CD4-positive, alpha-beta T cell treated with Interleukin-6 for 4 hours (primary cell): ENCODE data around the gene KIF13A.
"Not testable (repeated sequence)": the region's sequence is repeated elsewhere in the genome, so short reads cannot be mapped to it uniquely, and the experiment has no call there.

Source experiments
- DNase-seq: peaks from one replicate; pipeline ENCODE4 v3.0.0-alpha.2; 2020; ENCODE audit warnings: mixed read lengths

Gene KIF13A

GRCh38 chr6:17998003-17998402 is 10.6 kb upstream of the KIF13A start:
- DNase-seq = no peak

- DNase-seq = no peak
Observed at GRCh38 chr6:17995414-17995813, 8.0 kb upstream of the KIF13A start.

GRCh38 chr6:17994019-17994418 is 6.6 kb upstream of the KIF13A start:
- DNase-seq = no peak

GRCh38 chr6:17988422-17988944 is 1.0 kb upstream of the KIF13A start:
- no peak for DNase-seq

GRCh38 chr6:17987697-17988421 is 424 bp upstream of the KIF13A start:
- peak; percentile 23 for DNase-seq

- no peak for DNase-seq
Observed at GRCh38 chr6:17986656-17987446, 584 bp downstream of the KIF13A start.

GRCh38 chr6:17985934-17986655 is 1.3 kb downstream of the KIF13A start:
- no peak for DNase-seq

GRCh38 chr6:17984812-17985670 is 2.4 kb downstream of the KIF13A start:
- no peak for DNase-seq

GRCh38 chr6:17984399-17984798 is 3.0 kb downstream of the KIF13A start:
- DNase-seq = no peak

GRCh38 chr6:17983730-17984129 is 3.7 kb downstream of the KIF13A start:
- no peak for DNase-seq

GRCh38 chr6:17980329-17980728 is 7.1 kb downstream of the KIF13A start:
- no peak for DNase-seq

- DNase-seq = no peak
Observed at GRCh38 chr6:17979479-17979878, 8.0 kb downstream of the KIF13A start.

GRCh38 chr6:17976258-17976657 is 11.2 kb downstream of the KIF13A start:
- DNase-seq = not testable (repeated sequence)

GRCh38 chr6:17974570-17975368 is 12.7 kb downstream of the KIF13A start:
- DNase-seq = no peak

- DNase-seq = no peak
Observed at GRCh38 chr6:17972978-17973622, 14.3 kb downstream of the KIF13A start.

GRCh38 chr6:17972074-17972952 is 15.1 kb downstream of the KIF13A start:
- no peak for DNase-seq

GRCh38 chr6:17971128-17972073 is 16.0 kb downstream of the KIF13A start:
- no peak for DNase-seq

GRCh38 chr6:17968876-17969275 is 18.6 kb downstream of the KIF13A start:
- no peak for DNase-seq
